Measurements from ENCODE around the gene DHRSX.
"Not testable (repeated sequence)": the region's sequence is repeated elsewhere in the genome, so short reads cannot be mapped to it uniquely, and the experiment has no call there.

Gene DHRSX

DNA sequence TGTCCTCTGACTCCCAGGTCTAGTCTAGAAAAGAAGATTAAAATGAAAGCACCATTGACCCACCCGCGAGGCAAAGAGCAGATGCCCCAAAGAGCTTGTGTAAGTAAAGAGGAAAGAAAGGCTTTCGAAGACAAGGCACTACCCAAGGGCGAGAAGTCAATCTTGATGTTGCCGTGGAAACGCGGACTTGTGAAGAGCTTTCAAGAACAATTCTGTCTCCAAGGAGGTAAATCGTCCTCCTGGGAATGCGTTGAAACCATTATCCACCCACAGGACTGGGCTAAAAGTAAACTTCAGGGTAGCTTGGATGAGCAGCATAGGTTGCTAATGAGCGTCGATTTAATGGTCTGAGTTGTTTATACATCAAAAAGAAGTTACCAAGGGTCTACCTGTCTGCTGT lies 189.3 kb downstream of the DHRSX start:
- FAIRE-seq = no peak

DNA sequence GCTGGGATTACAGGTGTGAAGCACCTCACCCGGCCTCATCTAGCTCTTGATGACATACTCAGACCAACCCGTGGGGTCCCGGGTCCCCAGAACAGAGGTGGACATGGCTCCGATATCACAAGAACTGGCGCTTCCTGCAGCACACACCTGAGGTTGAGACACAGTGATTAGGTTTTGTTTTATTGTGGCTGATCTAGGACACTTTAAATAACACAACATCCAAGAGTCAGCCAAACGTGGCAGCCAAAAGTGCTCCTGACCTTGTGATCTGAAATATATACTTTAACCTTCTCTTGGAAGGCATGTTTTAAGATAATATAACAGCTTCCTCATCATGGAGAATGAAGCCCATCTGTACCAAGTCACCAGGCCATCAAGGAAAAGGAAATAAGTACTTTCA lies 198.9 kb downstream of the DHRSX start:
- FAIRE-seq = no peak

DNA sequence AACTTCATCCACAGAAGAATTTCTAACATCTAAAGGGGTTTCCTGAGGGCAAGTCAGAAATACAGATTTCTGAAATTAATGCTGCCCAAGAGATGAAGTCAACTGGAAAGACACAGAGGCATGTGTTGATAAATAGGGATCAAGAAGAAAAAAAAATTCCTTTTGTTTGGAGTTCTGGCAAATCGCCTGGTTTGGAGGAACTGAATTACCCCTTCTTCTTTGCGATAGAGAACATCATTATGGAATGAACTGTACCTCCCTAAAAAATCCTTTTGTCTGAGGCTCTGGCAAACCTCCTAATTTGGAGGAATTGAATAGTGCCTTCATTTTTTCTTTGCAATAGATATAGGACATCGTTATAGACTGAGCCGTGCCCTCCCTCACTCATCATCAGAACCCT lies 200.9 kb downstream of the DHRSX start:
- no peak for FAIRE-seq

DNA sequence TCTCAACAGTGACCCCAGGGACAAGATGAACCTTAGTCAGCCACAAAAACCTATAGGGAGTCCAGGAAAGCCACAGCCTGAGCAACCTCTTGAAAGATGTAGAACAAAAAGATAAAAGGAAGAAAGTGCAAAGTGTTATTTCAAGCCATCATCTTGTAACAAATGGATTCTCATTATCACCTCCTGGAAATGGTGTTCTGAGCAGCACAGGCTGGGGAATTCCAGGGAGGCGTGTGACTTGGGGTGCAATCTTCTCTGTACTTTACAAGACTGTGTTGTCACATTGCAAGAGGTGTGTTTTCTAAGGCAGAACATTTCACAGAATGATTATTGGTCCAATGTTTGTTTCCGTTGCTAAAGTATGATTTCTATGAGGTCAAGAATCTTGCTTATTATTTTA lies 214.0 kb downstream of the DHRSX start:
- no peak for FAIRE-seq

DNA sequence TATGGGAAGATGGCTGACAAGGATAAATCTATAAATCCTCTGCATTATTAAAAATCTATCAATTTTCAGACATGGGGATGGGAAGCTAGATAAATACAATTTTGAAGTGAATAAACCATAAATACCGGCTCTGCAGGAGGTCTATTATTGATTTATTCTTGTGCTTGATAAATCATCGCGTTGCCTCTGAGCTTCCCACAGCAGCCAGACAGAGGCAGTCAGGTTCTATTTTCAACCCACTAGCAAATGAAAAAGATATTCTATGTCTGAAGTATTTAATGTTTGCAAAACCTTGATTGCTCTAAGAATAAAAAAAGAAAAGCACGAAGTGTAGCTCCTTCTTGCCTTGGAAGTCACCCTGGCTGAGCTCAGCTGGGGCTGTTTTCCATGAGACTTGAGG lies 216.2 kb downstream of the DHRSX start:
- FAIRE-seq = no peak

DNA sequence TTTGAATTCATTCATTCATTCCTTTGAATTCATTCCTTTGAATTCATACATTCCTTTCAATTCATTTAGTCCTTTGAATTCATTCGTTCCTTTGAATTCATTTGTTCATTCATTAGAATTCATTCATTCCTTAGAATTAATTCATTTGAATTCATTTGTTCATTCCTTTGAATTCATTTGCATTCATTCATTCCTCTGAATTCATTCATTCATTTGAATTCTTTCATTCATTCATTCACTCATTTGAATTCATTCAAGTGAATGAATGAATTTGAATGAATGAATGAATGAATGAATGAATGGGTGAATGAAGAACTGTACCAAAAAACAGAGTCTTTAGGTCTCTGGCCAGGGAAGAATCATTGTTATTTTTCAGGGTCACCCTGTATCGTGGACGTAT lies 216.6 kb downstream of the DHRSX start:
- FAIRE-seq = no peak

DNA sequence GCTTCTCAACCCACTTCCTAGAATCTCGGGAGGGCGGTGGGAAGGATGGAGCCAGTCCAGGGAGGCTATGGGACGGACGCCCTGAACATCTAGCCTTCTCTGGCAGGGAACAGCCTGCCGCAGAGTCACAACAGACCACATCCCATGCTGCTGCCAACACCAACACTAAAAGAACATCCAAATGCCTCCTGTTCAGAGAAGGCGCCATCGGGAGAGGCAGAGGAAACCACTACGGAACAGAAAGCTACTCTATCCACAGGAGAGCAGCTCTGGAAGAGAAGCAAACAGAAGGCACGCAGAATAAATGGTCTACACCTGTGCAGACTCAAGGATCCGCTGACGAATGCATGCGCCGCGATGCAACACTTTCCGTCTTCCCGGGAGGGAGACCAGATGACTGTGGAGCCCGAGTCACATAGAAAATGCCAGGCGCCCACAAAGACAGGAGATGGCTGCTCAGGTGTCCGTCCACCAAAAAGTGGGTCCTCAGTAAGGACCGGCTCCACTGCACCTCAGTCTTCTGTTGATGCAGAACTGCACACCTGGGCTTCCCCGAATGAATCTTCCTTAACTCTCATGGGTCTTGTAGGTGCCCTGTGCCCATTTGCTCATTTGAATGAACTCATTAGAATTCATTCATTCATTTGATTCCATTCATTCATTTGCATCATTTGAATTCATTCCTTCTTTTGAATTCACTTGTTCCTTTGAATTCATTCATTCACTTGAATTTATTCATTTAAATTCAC lies 217.5 kb downstream of the DHRSX start:
- FAIRE-seq = no peak

DNA sequence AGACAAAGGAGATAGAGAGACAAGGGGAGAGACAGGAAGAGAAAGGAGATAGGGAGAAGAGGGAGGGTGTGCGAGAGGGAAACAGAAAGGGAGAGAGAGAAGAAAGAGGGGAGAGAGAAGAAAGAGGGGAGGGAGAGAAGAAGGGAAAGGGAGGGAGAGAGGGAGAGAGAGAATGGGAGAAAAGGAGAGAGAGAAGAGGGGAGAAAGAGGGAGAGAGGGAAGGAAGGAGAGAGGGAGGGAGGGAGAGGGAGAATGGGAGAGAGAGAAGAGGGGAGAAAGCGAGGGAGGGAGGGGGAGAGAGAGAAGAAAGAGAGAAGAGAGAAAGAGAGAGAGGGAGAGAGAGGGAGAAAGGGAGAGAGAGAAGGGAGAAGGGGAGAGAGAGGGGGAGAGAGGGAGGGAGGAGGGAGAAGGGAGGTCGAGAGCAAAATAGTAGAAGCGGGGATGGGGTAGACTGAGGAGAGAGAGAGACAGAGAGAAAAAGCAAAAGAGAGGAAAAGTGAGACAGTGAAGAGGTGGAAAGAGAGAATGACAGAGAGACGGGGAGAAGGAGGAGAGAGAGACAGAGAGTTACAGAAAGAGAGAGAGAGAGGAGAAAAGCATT lies 218.2 kb downstream of the DHRSX start:
- FAIRE-seq = no peak

DNA sequence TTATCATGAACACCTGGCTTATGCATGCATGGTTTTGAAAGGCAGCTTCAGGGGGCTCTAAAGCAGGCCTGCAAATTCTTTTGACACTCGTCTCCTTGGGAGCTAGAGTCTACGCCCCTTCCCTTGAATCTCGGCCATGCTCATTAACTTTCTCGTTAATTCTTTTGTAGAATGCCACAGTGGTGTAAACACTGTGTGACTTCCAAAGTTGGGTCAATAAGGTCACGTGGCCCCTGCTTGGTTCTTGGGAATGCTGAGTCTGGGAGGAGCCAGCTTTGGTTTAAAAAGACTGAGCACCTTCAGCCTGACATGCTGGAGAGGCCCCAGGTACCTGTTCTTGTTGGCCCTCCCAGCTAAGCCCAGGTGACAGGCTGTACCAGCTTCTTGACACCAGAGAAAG lies 228.4 kb downstream of the DHRSX start:
- FAIRE-seq = no peak

DNA sequence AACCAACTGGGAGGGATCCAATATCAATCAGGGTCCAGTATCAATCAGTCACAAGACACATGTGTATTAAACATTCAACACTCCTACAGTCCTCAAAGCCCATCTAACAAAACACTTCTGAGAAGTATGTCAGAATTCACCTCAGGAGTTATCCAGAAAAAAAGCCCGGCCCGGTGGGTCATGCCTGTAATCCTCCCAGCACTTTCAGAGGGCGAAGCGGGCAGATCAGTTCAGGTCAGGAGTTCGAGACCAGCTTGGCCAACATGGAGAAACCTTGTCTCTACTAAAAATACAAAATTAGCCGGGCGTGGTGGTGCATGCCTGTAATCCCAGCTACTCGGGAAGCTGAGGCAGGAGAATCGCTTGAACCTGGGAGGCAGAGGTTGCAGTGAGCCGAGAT lies 229.2 kb downstream of the DHRSX start:
- not testable (repeated sequence) for FAIRE-seq

DNA sequence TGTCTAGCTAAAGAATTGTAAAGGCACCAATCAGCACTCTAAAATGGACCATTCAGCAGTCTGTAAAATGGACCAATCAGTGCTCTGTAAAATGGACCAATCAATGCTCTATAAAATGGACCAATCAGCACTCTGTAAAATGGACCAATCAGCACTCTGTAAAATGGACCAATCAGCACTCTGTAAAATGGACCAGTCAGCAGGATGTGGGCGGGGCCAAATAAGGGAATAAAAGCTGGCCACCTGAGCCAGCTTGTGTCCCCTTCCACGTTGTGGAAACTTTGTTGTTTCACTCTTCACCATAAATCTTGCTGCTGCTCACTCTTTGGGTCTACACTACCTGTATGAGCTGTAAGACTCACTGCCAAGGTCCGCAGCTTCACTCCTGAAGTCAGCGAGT lies 230.0 kb downstream of the DHRSX start:
- not testable (repeated sequence) for FAIRE-seq

DNA sequence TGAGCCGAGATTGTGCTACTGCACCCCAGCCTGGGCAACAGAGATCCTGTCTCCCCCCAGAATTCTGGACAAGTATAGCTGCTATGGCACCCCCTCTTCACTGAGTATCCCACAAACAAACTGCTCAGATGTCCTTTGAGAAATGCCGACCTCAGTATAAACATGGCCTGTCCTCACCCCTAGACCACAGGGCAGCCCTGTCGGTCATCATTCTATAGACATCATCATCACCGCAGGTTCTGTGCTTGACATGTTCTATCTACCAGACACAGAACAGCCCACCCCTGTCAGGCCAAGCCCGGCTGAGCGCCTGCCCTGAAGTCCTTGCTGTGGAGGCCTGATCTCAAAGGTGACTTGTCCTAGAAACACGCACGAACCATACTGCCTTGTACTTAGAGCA lies 232.9 kb downstream of the DHRSX start:
- no peak for FAIRE-seq

DNA sequence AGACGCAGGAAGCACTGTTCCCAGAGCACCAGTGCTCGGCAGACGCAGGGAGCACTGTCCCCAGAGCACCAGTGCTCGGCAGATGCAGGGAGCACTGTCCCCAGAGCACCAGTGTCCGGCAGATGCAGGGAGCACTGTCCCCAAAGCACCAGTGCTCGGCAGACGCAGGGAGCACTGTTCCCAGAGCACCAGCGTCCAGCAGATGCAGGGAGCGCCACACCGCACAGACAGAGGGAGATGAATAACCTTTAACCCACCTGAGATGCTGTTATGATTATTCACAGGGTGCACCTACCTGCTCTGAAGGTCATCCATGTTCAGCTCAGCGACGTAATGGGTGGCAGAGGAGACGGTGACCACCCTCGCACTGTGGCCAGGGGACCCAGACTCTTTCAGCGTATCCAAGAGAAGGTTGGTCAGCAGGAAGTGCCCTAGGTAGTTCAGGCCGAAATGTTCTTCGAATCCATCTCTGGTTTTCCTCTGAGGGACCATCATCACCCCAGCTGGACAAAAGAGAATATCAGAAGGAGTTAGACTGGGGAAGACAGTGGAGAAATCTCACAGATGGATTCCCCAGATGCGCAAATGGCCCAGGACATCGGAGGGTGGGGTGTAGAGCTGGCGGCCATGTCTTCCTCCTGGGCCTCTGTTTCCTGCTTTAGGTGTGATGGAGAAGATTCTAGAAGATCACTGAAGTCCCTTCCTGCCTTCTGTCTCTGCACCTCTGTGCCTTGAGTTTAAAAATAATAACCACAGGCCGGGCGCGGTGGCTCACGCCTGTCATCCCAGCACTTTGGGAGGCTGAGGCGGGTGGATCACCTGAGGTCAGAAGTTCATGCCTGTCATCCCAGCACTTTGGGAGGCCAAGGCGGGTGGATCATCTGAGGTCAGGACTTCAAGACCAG lies 234.1 kb downstream of the DHRSX start:
- no peak for FAIRE-seq

DNA sequence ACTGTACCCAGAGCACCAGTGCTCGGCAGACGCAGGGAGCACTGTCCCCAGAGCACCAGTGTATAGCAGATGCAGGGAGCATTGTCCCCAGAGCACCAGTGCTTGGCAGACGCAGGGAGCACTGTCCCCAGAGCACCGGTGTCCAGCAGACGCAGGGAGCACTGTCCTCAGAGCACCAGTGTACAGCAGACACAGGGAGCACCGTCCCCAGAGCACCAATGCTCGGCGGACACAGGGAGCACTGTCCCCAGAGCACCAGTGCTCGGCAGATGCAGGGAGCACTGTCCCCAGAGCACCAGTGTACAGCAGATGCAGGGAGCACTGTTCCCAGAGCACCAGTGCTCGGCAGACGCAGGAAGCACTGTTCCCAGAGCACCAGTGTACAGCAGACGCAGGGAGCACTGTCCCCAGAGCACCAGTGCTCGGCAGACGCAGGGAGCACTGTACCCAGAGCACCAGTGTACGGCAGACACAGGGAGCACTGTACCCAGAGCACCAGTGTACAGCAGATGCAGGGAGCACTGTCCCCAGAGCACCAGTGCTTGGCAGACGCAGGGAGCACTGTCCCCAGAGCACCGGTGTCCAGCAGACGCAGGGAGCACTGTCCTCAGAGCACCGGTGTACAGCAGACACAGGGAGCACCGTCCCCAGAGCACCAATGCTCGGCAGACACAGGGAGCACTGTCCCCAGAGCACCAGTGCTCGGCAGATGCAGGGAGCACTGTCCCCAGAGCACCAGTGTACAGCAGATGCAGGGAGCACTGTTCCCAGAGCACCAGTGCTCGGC lies 234.9 kb downstream of the DHRSX start:
- FAIRE-seq = not testable (repeated sequence)

DNA sequence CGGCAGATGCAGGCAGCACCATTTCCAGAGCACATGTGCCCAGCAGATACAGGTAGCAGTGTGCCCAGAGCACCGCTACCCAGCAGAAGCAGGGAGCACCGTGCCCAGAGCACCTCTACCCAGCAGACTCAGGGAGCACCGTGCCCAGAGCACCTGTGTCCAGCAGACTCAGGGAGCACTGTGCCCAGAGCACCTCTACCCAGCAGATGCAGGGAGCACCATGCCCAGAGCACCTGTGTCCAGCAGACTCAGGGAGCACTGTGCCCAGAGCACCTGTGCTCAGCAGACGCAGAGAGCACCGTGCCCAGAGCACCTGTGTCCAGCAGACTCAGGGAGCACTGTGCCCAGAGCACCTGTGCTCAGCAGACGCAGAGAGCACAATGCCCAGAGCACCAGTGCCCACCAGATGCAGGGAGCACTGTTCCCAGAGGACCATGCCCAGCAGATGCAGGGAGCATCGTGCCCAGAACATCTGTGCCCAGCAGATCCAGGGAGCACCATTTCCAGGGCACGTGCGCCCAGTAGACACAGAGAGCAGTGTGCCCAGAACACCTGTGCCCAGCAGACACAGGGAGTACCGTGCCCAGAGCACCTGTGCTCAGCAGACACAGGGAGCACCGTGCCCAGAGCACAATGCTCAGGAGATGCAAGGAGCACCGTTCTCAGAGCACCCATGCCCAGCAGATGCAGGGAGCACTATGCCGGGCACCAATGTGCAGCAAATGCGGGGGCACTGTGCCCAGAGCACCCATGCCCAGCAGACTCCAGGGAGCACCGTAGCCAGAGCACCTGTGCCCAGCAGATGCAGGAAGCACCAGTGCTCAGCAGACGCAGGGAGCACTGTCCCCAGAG lies 236.4 kb downstream of the DHRSX start:
- no peak for FAIRE-seq

DNA sequence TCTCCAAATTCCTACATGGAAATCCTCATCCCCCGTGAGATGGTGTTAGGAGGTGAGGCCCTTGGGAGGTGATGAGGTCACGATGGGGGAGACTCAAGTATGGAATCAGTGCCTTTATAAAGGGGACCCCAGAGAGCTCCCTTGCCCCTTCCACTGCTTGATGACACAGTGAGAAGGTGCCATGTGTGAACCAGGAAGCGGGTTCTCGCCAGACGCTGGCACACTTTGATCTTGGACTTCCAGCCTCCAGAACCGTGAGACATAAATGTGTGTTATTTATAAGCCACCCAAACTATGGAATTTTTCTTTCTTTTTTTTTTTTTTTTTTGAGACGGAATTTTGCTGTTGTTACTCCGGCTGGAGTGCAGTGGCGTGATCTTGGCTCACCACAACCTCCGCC lies 237.6 kb downstream of the DHRSX start:
- FAIRE-seq = no peak

DNA sequence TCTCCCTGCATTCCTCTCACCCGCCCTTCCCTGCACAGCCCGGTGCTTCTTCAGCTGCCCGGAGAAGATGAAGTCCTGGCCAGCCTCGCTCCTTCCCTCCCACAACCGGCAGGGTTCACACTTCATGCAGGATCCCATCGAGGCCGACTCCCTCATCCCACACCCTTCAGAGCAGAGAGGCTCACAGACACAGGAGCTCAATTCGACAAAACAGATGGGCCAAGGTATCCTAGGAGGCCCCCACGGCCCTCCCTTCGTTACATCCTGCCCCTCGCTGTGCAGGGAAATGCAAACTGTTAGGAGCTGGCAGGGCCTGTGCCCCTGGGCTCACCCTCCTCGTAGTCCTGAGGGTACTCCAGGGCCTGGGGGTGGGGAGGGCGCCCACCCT lies 238.1 kb downstream of the DHRSX start:
- no peak for FAIRE-seq

DNA sequence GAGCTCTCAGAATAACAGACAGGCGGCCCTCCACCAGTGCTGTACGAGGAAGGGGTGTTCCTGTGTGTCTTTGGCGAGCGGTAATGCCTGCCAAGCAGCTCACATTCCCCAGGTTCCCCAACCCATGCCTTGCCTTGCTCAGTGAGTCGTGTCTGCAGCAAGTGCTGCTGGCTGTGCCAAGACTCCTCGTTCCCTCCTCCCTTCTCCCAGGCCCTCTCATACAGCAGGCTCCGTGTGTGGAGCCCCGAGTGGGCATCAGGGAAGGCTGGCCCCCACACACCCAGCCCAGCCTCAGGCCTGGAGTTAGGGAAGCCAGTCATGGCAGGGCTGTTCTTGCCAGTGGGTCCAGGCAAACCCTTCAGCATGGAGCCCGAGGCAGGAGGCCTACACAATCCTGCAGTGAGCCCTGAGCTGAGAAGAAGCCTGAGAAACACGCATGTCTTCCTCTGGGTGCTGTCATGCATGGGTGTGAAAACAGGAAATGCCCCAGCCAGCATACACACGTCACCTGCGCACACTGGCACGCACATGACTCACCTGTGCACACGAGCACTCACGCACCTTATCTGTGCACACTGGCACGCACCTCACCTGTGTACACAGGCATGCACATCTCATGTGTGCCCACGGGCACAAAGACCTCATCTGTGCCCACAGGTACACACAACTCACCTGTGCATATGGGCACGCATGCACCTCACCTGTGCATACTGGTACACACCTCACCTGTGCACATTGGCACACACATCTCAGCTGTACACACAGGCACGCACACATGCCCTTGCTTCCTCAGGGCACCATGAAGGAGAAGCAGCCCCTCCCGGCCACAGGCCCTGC lies 238.7 kb downstream of the DHRSX start:
- no peak for FAIRE-seq

DNA sequence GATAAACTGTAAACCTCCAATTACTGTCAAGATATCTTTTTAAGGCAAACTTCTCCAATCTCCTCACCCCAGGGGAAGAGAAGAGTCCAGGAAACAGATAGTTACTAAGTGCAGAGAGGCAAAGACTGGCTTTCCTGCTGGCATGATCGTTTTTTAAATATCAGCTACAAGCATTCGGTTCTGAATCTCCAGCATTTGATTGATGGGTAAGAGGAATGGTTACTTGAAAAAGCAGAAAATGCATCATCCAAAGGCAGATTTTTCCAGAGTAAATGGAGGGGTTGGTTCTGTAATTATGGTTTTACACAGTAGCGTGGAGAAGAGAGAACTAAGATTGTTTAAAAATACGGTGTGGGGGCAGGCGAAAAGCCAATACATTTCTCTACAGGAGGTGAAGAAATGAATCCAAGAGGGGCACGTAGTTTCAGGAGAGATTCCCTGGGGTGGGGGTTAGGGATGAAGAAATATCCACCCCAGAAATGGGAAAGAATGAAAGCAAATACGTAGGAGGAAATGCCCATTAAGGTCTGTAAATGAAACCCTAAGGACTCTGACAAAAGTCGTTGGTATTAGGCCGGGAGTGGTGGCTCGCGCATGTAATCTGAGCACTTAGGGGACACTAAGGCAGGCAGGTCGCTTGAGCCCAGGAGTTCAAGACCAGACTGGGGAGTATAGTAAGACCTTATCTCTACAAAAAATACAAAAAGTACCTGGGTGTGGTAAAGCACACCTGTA lies 248.3 kb downstream of the DHRSX start:
- no peak for FAIRE-seq

DNA sequence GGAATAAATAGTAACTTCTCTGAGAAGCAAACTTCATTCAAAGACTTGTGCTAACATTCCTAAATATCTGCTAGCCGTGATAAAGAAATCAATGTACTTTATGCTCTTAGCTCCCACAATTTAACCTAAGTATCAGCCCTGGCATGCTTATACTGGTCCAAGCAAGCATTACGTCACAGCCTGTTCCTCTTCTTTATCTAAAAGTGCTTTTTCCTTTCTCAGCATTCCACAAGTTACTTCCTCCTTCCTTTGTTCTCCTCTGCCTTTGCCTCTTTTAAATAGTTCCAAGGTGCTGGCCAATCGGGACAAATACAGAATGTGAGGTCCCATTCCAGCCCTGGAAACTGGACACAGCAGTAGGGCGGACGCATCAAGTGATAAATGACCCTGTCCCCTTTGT lies 249.6 kb downstream of the DHRSX start:
- no peak for FAIRE-seq

Measured in endometrium (tissue), 2 donors.